Muscle layer of colon (tissue), 2 donors: ENCODE data around the gene ARHGAP36.

Experiments
- H3K27ac ChIP-seq: one replicate; pipeline ENCODE4 v1.7.0; 2013; ENCODE audit warnings: low read depth, mild to moderate bottlenecking, low read length, moderate library complexity
- H3K27me3 ChIP-seq, 2 donors: one replicate each; pipeline ENCODE4 v1.7.0; 2013; ENCODE audit warnings: low read length in 2 of 2, mild to moderate bottlenecking in 2 of 2; ENCODE audit not compliant: insufficient read depth in 2 of 2, control insufficient read depth in 1 of 2
- H3K36me3 ChIP-seq: one replicate; pipeline ENCODE4 v1.7.0; 2013; ENCODE audit warnings: mild to moderate bottlenecking, low read length; ENCODE audit not compliant: insufficient read depth
- H3K4me1 ChIP-seq: one replicate; pipeline ENCODE4 v1.7.0; 2013; ENCODE audit warnings: mild to moderate bottlenecking, low read length; ENCODE audit not compliant: insufficient read depth
- H3K4me3 ChIP-seq, 2 donors: one replicate each; pipeline ENCODE4 v1.7.0; 2013; ENCODE audit warnings: low read length in 2 of 2, low read depth in 1 of 2, mild to moderate bottlenecking in 1 of 2, moderate library complexity in 1 of 2
- H3K9ac ChIP-seq: one replicate; pipeline ENCODE4 v1.7.0; 2013; ENCODE audit warnings: low read length
- H3K9me3 ChIP-seq: one replicate; pipeline ENCODE4 v1.7.0; 2013; ENCODE audit warnings: mild to moderate bottlenecking, low read length
- donor health status: abdominal sarcoma.
- donor health status: Adenocarcinoma of cecum.

The ARHGAP36 gene

GRCh38 chrX:131058136-131058868 lies at the start of gene ARHGAP36:
Gene ARHGAP36, plus strand, starts transcription at chrX:131058346. Its CDS starts 23,320 bp downstream, at chrX:131081666.
- Histone ChIP-seq H3K9me3 (no peaks in the 10 kb centered on the region), H3K27me3 (peaks cover 14 to 21% of the 10 kb centered on the region in 2 donors), H3K9ac (no peak within 1 kb of the TSS), H3K36me3 (no peaks in the 10 kb centered on the region), H3K4me3 (no peak within 1 kb of the TSS), H3K4me1 (no peaks in the 10 kb centered on the region), H3K27ac (no peak within 1 kb of the TSS)

GRCh38 chrX:131010186-131010585 lies 48.0 kb upstream of the ARHGAP36 start:
- Histone ChIP-seq H3K27ac (no peak overlapping the region), H3K4me3 (no peak overlapping the region), H3K9me3 (no peaks in the 10 kb centered on the region), H3K27me3 (no peaks in the 10 kb centered on the region), H3K36me3 (no peaks in the 10 kb centered on the region), H3K4me1 (no peaks in the 10 kb centered on the region), H3K9ac (no peak overlapping the region)

GRCh38 chrX:131025336-131025735 lies 32.8 kb upstream of the ARHGAP36 start:
- Histone ChIP-seq H3K9ac (no peak overlapping the region), H3K9me3 (no peaks in the 10 kb centered on the region), H3K36me3 (no peaks in the 10 kb centered on the region), H3K4me3 (no peak overlapping the region), H3K4me1 (no peaks in the 10 kb centered on the region), H3K27ac (no peak overlapping the region), H3K27me3 (peaks cover 6 to 10% of the 10 kb centered on the region in 2 donors)

- Histone ChIP-seq H3K4me1 (no peaks in the 10 kb centered on the region), H3K27me3 (peaks cover 6 to 10% of the 10 kb centered on the region in 2 donors), H3K9me3 (no peaks in the 10 kb centered on the region), H3K4me3 (no peak overlapping the region), H3K27ac (no peak overlapping the region), H3K9ac (no peak overlapping the region), H3K36me3 (no peaks in the 10 kb centered on the region)
Measured at GRCh38 chrX:131032354-131033230, 25.6 kb upstream of the ARHGAP36 start.

GRCh38 chrX:131034063-131034462 lies 24.1 kb upstream of the ARHGAP36 start:
- H3K27me3 ChIP-seq = peaks cover 0 to 5% of the 10 kb centered on the region in 2 donors
- no peaks in the 10 kb centered on the region for H3K9me3 ChIP-seq
- no peak overlapping the region for H3K4me3 ChIP-seq
- no peak overlapping the region for H3K9ac ChIP-seq
- H3K27ac ChIP-seq = no peak overlapping the region
- H3K36me3 ChIP-seq = no peaks in the 10 kb centered on the region
- no peaks in the 10 kb centered on the region for H3K4me1 ChIP-seq

GRCh38 chrX:131040781-131041180 lies 17.4 kb upstream of the ARHGAP36 start:
- Histone ChIP-seq H3K4me1 (no peaks in the 10 kb centered on the region), H3K36me3 (no peaks in the 10 kb centered on the region), H3K9me3 (no peaks in the 10 kb centered on the region), H3K4me3 (no peak overlapping the region), H3K27ac (no peak overlapping the region), H3K27me3 (no peaks in the 10 kb centered on the region), H3K9ac (no peak overlapping the region)

GRCh38 chrX:131041667-131042066 lies 16.5 kb upstream of the ARHGAP36 start:
- Histone ChIP-seq H3K9me3 (no peaks in the 10 kb centered on the region), H3K27ac (no peak overlapping the region), H3K36me3 (no peaks in the 10 kb centered on the region), H3K4me1 (no peaks in the 10 kb centered on the region), H3K4me3 (no peak overlapping the region), H3K27me3 (no peaks in the 10 kb centered on the region), H3K9ac (no peak overlapping the region)

GRCh38 chrX:131045726-131046125 lies 12.4 kb upstream of the ARHGAP36 start:
- no peaks in the 10 kb centered on the region for H3K9me3 ChIP-seq
- peaks cover 0 to 4% of the 10 kb centered on the region in 2 donors for H3K27me3 ChIP-seq
- H3K4me3 ChIP-seq = no peak overlapping the region
- H3K9ac ChIP-seq = no peak overlapping the region
- no peaks in the 10 kb centered on the region for H3K4me1 ChIP-seq
- no peak overlapping the region for H3K27ac ChIP-seq
- H3K36me3 ChIP-seq = no peaks in the 10 kb centered on the region

GRCh38 chrX:131046596-131046995 lies 11.6 kb upstream of the ARHGAP36 start:
- Histone ChIP-seq H3K4me1 (no peaks in the 10 kb centered on the region), H3K9me3 (no peaks in the 10 kb centered on the region), H3K4me3 (no peak overlapping the region), H3K36me3 (no peaks in the 10 kb centered on the region), H3K27me3 (peaks cover 0 to 4% of the 10 kb centered on the region in 2 donors), H3K27ac (no peak overlapping the region), H3K9ac (no peak overlapping the region)

GRCh38 chrX:131047180-131047579 lies 11.0 kb upstream of the ARHGAP36 start:
- Histone ChIP-seq H3K36me3 (no peaks in the 10 kb centered on the region), H3K4me3 (no peak overlapping the region), H3K9me3 (no peaks in the 10 kb centered on the region), H3K27ac (no peak overlapping the region), H3K27me3 (peaks cover 0 to 4% of the 10 kb centered on the region in 2 donors), H3K4me1 (no peaks in the 10 kb centered on the region), H3K9ac (no peak overlapping the region)

GRCh38 chrX:131053076-131053475 lies 5.1 kb upstream of the ARHGAP36 start:
- Histone ChIP-seq H3K36me3 (no peaks in the 10 kb centered on the region), H3K27ac (no peak overlapping the region), H3K4me1 (no peaks in the 10 kb centered on the region), H3K9ac (no peak overlapping the region), H3K4me3 (no peak overlapping the region), H3K9me3 (no peaks in the 10 kb centered on the region), H3K27me3 (peaks cover 0 to 5% of the 10 kb centered on the region in 2 donors)
